Measurements from ENCODE around the gene STRN. TPM values are rescaled to one million over a fixed set of nuclear protein-coding genes. Genes with fewer than 3 reads are reported as not detected.

STRN gene
- total RNA-seq, 1 experiment from 2014 or later, result 37.4 TPM

GRCh38 chr2:36971990-36972389 is 5.7 kb upstream of the STRN start:
- ChIA-PET CTCF (no interaction called here), POLR2A (no interaction called here)
- TF ChIP-seq, protein P1, sequence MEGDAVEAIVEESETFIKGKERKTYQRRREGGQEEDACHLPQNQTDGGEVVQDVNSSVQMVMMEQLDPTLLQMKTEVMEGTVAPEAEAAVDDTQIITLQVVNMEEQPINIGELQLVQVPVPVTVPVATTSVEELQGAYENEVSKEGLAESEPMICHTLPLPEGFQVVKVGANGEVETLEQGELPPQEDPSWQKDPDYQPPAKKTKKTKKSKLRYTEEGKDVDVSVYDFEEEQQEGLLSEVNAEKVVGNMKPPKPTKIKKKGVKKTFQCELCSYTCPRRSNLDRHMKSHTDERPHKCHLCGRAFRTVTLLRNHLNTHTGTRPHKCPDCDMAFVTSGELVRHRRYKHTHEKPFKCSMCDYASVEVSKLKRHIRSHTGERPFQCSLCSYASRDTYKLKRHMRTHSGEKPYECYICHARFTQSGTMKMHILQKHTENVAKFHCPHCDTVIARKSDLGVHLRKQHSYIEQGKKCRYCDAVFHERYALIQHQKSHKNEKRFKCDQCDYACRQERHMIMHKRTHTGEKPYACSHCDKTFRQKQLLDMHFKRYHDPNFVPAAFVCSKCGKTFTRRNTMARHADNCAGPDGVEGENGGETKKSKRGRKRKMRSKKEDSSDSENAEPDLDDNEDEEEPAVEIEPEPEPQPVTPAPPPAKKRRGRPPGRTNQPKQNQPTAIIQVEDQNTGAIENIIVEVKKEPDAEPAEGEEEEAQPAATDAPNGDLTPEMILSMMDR (IDR thresholded peaks at IDR 0.05), result no peak
- no peak for TF ChIP-seq SIN3A (IDR thresholded peaks at IDR 0.05; ENCODE audit: borderline replicate concordance, insufficient read depth, low read depth, low read length)
- TF ChIP-seq REST (IDR thresholded peaks at IDR 0.05; ENCODE audit: insufficient read depth in 1 of 2, low read depth in 2 of 2, low read length in 1 of 2), result no peak
- no peak for TF ChIP-seq POLR2AphosphoS5 (IDR thresholded peaks at IDR 0.05; ENCODE audit: low read depth, low read length)
- no peak for TF ChIP-seq TCF7L2 (IDR thresholded peaks at IDR 0.05; ENCODE audit: low read depth, low read length)
- no TSS peak for BruUV-seq (replicated peaks)
- Histone ChIP-seq H3K4me3 (ENCODE audit: low read depth in 2 of 2, low read length in 2 of 2) (no peak overlapping the region), H3K36me3 (ENCODE audit: control insufficient read depth, insufficient read depth, low read length) (no peaks in the 10 kb centered on the region), H3K9me3 (ENCODE audit: control insufficient read depth, insufficient read depth, low read depth, low read length) (no peaks in the 10 kb centered on the region), H3K27me3 (ENCODE audit: control insufficient read depth, insufficient read depth, low read length) (no peaks in the 10 kb centered on the region), H3K4me1 (ENCODE audit: control insufficient read depth, insufficient read depth, low read length) (peaks cover 11% of the 10 kb centered on the region), H3K27ac (ENCODE audit: low read length) (no peak overlapping the region)
- in situ Hi-C loops (cut with HindIII; ENCODE audit: low pct_unique_long_range_greater_than_20kb, low sequenced_read_pairs) (no loop called here), intact Hi-C loops (cut with micrococcal nuclease; ENCODE audit: unreplicated experiment) (no loop called here)
- ATAC-seq, result no peak
- no peak for DNase-seq (ENCODE audit: low read depth, low spot score)

DNA sequence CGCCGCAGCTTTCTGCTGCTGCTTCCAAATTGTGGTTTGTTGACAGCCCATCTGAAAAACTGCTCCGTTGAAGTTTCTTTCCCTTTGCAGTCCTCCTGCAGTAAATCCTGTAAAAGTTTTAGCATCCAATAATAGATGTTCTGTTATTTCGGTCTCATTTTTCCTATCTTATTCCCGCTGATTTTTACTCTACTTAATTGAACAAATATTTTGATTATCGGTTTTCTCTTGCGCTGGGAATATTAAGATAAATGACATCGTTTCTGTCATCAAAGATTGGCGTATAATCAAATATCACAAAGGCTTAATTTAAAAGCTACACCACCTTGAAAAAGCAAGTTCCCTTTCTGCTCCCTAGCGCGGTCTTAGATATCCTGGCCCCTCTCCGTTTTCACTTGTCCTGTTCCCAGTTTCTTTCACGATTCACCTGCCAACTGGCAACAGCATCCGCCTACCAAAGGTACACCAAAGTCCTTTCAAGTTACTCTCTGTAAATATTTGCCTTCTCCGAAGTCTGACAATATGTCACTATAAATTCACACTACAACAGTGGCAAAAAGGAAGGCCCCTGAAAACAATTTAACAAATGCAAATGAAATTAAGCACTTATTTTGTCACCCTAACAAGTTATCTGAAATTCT is 1.0 kb upstream of the STRN start:
- Histone ChIP-seq H3K36me3 (ENCODE audit: control insufficient read depth, insufficient read depth, low read length) (peaks cover 4% of the 10 kb centered on the region; the same call in 1 of the 2 replicates), H3K4me3 (ENCODE audit: low read depth in 2 of 2, low read length in 2 of 2) (peak overlapping the region; percentile 85 to 98), H3K9me3 (ENCODE audit: control insufficient read depth, insufficient read depth, low read depth, low read length) (no peaks in the 10 kb centered on the region), H3K27me3 (ENCODE audit: control insufficient read depth, insufficient read depth, low read length) (no peaks in the 10 kb centered on the region), H3K4me1 (ENCODE audit: control insufficient read depth, insufficient read depth, low read length) (peaks cover 25% of the 10 kb centered on the region), H3K27ac (ENCODE audit: low read length) (peak overlapping the region; percentile 87)
- ATAC-seq (no peak), DNase-seq (ENCODE audit: low read depth, low spot score) (no peak)
- ChIA-PET POLR2A (interaction anchor here (0.6 kb wide), 2 partner anchors 28 to 91 kb away, joined by 3 to 5 read pairs; no protein-coding TSS in a partner anchor), CTCF (interaction anchor here (0.6 kb wide), 1 partner anchor 16 kb away, joined by 3 read pairs; no protein-coding TSS in a partner anchor)
- in situ Hi-C loops (cut with HindIII; ENCODE audit: low pct_unique_long_range_greater_than_20kb, low sequenced_read_pairs) (no loop called here), intact Hi-C loops (cut with micrococcal nuclease; ENCODE audit: unreplicated experiment) (no loop called here)
- TF ChIP-seq, protein P1 (IDR thresholded peaks at IDR 0.05), result no peak
- TF ChIP-seq REST (IDR thresholded peaks at IDR 0.05; ENCODE audit: insufficient read depth in 1 of 2, low read depth in 2 of 2, low read length in 1 of 2), result no peak
- TF ChIP-seq TCF7L2 (IDR thresholded peaks at IDR 0.05; ENCODE audit: low read depth, low read length), result no peak
- TF ChIP-seq SIN3A (IDR thresholded peaks at IDR 0.05; ENCODE audit: borderline replicate concordance, insufficient read depth, low read depth, low read length), result no peak
- TF ChIP-seq POLR2AphosphoS5 (IDR thresholded peaks at IDR 0.05; ENCODE audit: low read depth, low read length), result no peak
- no TSS peak for BruUV-seq (replicated peaks)
